Glomerular visceral epithelial cell (primary cell): ENCODE data around the gene VIP.
"Not testable (repeated sequence)": the region's sequence is repeated elsewhere in the genome, so short reads cannot be mapped to it uniquely, and the experiment has no call there.

ENCODE experiments used
- DNase-seq: peaks from one replicate; pipeline ENCODE4 v3.0.0-alpha.2; 2016; ENCODE audit errors: extremely low spot score

The VIP gene

DNA sequence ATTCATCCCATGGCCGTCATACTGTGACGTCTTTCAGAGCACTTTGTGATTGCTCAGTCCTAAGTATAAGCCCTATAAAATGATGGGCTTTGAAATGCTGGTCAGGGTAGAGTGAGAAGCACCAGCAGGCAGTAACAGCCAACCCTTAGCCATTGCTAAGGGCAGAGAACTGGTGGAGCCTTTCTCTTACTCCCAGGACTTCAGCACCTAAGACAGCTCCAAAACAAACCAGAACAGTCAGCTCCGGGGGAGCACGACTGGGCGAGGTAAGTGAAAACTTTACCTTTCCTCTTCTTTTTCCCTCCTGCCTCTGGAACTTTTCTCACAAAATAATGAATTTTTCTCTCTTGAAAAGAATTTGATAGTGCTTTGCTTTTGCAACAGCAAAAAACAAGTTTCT lies at the start of gene VIP:
VIP (plus strand) TSS at position 104 of the 400 bp plus-strand sequence. CDS start 1,381 bp downstream, outside the sequence.
- DNase-seq = peak; percentile 24

DNA sequence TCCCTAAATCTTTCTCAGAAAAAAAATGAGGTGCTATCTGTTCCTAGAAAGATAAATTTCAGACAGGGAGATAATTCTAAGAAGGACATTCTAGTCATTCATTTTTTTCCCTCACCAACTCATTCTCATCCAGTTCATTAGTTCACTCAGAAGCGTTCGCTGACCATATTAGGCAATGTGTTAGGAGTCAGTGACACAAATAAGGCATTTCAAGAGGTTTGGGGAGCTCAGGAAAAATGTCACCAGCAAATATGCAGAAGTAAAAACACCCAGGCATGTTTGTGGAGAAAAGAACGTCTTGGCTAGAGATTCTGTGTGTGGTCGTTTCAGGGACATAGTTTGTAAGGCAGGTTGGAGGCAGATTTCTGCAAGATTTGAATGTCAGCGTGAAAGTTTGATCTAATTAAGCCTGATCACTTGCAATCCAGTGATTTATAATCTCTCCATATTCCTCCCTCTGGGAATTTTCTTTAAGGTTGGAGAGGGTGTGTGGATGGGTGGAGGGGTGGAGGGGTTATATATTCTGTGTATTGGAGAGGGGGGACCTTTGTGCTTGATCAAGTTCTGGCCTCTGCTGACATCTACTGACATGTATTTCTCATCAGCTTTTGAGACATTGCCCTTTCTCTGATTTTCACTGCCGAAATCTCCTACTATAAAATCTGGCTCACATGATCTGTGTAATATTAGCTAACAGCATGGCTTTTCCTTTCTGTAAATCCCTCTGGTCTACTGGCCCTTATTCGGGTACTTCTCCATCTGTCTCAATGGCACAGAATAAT lies 49.3 kb upstream of the VIP start:
- DNase-seq = no peak

DNA sequence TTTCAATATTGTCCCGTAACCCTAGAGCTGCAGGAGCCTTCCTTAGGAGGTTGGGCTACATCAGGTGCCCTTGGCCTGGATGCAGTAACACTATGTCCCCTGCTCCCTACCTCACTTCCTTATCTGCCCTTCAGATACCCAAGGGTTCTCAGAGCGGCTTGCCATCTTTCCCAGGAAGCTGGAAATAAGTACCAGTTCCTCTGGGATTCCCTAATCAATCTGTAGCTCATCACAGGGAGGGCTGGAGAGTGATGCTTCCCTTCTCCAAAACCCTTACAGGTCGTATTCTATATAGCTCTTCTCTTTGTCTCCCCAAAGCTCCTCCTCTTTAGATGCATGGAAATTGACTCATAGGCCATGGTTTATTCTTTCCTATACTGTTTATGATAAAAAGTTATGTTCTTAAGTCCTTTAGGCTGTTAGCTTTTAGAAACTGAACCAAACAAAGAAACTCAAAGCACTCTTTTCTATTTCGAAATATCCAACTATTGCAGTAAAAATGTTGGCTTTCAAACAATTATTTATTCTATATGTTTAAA lies 48.7 kb upstream of the VIP start:
- no peak for DNase-seq

DNA sequence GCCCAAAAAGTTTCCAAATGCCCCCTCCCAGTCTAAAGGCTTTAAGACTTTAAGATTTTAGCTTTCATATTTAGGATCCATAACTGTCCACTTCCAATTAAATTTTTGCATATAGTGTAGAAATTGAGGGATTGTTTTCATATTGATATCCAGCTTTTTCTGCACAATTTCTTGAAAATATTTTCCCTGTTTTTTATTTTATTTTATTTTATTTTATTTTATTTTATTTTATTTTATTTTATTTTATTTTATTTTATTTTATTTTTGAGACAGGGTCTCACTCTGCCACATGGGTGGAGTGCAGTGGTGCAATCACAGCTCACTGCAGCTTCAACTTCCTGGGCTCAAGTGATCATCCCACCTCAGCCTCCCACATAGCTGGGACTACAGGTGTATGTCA lies 46.8 kb upstream of the VIP start:
- not testable (repeated sequence) for DNase-seq

DNA sequence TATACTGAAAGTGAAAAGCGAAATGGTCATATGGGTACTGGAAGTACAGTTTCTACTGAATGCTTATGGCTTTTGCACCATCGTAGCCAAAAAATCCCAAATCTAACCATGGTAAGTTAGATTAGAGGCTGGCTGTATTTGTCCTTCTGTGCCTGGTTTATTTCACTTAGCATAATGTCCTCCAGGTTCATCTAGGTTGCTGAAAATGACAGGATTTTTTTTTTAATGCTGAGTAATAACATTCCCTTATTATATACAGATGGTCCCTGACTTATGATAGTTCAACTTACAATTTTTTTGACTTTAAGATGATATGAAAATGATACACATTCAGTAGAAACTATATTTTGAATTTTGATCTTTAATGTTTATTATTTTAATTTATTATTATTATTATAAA lies 45.3 kb upstream of the VIP start:
- no peak for DNase-seq

DNA sequence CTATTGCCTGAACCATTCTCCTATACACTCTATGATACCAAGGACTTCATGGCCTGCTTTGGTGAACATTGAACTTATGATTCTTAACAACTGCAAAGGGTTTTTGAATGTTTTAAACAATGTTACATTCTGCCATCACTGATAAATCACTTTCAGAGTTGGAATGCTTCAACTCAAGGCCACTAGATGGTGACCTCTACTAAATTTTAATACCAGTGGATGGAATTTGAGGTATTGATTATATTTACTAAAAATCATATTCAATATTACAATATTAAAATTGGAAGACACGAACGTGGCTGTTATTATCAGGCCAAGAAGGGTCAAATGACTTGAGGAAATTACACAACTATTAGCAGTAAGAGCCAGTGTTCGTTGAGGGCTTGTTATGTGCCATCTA lies 34.3 kb upstream of the VIP start:
- DNase-seq = no peak

DNA sequence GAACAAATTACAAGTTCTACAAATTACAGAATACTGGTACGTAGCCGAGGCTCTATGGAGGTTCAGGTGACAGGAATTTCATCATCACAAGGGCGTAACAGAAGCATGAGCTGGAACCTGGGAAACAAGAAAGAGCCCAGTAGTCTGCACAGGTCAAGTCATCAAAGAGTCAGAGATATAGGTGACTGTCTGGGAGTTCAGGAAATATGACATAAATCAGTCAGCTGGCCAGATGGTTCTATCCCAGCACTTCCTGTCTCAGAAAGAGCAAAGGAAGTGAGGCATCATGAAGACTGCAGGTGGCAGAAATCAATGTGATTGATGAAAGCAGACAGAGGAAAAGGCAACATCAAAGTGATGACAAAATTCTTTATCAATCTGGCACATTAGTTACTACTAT lies 29.6 kb upstream of the VIP start:
- DNase-seq = no peak

DNA sequence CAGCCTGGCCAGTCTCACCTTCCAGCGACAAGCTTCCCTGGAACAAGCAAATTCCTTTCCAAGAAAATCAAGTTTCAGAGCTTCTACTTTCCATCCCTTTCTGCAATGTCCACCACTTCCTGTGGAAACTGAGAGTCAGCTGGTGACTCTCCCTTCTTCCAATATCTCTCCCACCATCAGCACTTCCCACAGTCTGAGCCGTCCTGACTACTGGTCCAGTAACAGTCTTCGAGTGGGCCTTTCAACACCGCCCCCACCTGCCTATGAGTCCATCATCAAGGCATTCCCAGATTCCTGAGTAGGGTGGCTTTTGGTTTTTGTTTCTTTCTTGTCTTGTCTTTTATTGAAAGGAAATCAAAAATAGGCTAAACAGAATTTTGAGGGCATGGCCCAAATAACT lies 28.6 kb upstream of the VIP start:
- no peak for DNase-seq

DNA sequence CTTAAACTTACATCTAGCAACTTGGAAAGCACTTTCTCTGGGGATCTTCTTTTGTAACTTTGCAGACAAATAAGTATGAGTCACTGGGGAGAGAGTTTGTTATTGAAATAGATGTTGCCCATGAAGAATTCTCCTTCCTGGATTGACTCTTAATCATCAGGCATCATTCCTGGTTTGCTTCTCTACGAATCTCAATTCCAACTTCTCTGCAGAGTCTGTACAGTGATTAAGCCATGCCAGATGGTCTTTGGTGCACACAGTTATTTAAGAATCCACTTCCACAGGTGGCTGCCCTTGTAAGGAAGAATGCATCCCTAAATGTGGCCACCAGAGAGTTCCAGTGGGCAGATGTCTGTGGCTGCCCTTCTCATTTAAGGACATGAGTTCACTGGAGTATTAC lies 27.2 kb upstream of the VIP start:
- DNase-seq = no peak

DNA sequence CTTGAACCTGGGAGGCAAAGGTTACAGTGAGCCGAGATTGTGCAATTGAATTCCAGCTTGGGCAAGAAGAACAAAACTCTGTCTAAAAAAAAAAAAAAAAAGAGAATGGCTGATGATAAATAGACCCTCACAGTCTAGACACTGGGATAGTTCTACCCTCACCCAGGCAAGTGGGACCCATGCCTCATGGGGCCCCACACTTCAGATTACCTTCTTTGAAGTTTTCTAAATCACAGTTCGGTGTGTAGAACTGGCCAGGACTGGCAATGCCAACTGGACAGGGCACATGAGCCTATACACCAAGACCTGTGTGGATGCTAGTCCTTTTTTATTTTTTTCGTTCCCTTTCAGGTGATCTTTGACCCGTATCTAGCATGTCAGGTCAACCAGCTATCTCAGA lies 24.3 kb upstream of the VIP start:
- DNase-seq = no peak

DNA sequence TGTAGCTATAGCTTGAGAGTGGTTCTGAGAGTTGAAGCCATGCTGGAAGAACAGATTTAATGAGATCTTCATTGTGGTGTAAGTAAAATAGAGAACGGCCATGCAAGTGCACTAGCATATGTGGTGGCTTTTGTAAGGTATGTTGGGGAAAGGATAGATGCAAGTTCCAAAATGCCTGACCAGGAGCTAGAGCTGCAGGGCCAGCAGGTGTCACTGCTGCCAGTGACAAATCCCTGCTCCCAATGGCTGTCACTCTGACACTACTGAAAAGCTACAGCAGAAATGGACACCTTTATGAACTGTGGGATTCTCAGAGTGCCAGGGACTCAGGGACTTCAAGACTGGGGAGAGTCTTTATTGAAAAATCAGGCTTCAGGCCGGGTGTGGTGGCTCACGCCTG lies 23.1 kb upstream of the VIP start:
- no peak for DNase-seq

DNA sequence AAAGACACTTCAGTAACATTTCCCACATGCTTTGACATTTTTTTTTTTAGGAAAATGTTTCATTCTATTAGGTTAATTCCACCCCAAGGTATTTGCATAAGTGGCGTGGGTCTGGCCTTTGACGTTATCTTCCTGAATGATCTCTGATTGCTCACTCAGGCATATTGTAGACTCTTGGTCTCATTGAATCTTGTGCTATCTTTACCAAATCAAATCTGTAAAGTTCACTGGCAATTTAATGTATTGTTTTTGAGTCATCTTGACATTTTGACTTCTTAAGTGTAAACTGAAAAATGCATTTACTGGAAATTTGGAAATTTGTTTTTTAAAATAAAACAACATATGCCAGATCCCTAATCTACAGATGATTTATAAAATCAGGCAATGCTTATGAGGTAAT lies 16.0 kb upstream of the VIP start:
- DNase-seq = no peak

DNA sequence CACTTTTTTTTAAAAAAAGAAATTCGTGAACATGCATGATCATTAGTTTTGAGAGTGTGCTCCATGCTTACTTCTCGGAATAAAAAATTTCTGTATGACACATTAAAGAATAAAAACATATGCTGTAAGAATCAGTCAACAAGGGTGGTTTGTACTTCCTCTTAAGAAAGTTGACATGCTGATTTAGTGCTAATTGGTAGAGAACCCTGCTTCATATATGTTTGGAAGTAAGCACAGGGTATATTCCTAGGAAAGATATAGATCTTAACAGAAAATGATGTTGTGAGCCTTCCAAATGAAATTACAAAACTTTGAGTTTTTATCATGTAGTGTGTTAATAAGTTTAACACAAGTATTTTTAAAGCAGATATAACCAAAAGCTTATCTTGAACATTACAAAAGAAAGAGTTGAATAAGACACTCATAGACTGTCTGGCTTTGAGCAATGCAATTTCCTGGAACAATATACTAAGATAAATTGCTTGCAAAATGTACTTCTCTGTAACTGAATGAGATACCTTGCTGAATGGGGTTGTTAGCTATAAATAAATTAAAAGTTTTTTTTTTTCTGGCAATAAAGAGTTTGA lies 13.8 kb upstream of the VIP start:
- no peak for DNase-seq

DNA sequence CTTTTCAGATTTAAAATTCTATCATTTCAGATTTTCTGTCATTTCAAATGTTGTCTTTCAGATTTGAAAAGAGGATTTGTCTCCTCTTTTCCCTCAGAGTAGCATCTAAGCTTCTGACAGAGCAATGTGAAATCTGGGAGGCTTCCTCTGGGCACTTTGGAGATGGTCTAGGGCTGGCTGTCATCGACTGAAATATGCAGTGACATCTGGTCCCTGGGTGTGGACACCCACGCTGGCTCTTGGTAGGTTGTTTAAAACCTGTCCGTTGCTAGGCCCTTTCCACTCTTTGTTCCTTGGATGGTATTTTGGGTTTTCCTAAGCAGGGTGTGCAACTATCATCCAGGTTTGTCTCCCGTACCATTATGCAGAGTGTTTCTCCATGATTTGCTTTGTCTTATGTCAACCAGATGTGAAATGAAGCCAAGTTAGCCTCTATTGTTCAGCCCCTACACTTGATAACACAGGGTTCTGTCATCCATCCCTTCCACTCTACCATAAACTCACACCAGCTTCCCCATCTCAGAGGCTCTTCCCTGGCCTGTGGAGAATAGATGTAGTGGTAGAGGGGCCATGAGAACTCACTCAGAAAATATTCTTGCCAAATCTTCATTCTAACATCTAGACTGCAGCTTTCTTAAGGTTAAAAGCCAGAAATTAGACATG lies 5.0 kb upstream of the VIP start:
- no peak for DNase-seq

DNA sequence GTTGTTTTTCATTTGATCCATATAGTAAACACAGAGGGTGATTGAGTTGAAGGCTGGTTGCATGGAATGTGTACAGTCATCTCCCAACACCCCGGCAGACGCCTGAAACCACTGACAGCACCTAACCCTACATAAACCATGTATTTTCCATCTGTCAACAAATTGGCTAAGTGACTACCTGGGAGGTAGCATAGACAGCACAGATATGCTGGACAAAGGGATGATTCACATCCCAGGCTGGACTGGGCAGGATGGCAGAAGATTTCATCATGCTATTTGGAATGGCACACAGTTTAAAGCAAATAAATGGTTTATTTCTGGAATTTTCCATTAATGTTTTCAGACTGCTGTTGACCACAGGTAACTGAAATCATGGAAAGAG lies 4.4 kb upstream of the VIP start:
- peak; percentile 37 for DNase-seq

DNA sequence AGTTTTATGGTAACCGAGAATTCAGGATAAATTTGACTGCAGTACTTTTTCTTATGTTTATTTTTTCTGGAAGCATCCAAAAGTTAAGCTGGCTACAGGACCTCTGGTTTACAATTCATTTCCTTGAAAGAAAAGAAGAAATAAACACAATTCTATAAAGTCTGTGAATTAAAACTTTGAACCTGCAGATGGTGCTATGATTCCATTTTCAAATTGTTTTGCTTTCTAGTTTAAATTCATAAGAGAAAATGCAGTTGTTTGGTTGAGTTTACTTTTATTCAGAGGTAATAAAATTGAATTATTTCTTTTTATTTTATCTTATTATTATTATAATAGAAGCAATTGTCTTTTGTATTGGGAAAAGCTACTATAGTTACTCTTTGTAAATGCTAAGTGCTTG lies 1.8 kb upstream of the VIP start:
- no peak for DNase-seq

DNA sequence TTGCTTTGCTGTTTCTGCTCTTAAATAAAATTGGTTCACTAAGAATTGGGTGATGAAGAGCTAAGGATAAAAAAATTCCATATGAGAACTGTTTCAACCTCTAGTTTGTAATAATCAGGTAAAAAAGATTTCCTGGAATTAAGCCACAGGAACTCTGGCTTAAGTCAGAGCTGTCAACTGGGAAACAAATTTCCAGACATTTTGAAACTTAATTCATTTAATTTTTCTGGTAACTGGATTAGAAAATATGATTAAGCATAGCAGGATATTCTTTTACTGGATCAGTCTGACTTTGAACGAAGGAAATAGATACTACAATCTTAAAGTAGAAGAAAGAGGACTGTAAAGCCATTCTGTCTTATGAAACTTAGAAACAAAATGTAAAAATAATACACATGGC lies 1.3 kb upstream of the VIP start:
- DNase-seq = no peak

DNA sequence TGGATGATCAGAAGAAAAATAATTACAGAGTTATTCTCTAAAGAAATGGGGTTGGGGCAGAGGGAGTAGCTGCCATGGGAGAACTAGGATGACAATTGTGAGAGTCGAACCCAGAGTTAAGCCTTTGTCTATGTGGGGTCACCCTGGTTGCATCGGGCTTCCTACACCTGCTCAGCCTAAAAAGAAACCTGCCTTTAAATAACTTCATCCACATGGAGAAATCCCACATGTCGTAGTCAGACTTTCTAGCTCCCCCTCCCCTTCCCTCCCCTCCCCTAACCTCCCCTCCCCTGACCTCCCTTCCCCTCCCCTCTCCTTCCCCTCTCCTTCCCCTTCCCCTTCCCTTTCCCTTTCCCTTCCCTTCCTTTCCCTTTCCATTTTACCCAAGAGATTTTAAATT lies 14.7 kb downstream of the VIP start:
- no peak for DNase-seq

DNA sequence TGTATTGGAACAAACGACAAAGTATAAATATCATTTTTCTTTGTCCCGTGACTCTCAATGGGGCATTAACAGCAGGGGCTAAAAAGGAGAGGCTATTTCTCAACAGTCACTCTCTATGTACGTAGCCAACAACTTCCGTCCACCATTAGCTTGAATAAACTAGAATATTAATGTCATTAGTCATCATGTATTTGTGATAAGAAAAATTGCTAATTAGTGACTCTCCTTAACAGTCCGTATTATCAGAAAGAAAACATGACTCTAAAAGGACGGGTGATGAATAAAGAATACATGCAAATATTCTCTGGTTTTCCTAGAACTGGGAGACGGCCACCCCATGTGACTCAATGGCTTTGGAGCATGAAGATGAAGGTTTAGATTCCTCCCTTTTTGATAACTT lies 18.6 kb downstream of the VIP start:
- DNase-seq = no peak

DNA sequence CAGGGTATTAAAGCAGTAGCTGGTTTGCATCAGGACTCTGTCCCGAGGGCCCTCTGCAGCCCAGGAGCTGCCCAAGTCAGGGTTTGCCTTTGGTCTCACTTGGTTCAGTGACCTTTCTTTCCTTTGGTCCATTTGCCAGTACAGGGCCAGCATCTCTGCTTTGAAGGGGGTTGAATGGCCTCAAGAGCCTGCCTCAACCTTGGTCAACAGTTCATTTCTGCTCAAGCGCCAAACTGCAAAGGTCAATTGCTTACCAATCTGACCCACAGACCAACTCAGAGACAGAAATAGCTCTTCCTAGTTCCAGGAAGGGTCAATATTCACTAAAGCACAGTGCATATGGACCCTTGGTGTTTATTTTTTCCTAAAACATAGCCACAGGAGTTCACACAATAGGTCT lies 19.4 kb downstream of the VIP start:
- no peak for DNase-seq

DNA sequence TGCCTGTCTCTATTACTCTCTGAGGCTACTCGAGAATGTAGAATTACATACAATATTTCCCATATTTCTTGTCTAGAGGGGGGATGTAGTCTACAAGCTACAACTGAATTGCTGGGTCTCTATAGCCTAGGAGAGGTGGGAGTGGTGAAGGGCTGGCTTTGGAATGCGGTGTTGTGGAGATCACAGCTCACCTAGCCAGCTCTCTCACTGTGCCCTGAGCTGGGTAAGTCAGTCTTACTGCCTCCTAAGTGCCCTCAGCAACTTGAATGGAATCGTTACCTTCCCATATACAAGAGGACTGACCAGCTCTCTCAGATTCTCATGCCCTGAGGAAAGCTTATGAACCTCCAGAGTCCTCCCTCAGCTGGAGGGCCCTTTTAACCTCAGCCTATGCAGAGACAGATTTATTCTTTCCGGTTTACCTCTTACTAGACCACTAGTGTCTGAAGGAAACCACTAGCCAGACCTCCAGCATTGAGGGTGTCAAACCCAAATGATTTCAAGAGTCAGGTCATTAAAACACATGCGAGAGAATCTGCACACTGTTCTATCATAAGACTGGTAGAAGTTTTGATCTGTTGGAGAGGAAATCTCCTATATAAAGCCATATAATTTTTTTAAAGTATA lies 20.6 kb downstream of the VIP start:
- DNase-seq = no peak

DNA sequence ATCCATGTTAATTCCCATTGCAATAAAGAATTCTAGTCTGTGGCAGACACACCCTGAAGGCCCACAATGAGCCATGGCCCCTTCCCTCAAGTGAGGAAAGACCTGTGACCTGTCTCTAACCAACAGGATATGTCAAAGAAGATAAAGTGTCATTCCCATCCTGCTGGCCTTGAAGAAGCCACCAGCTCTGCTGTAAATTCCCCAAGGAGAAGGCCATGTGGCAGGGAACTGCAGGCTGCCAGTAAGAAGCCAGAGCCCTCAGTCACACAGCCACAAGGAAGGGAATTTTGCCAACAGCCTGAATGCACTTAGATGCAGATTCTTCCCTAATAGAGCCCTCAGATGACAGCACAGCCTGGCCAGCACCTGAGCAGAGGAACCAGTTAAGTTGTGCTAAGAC lies 24.8 kb downstream of the VIP start:
- DNase-seq = no peak

DNA sequence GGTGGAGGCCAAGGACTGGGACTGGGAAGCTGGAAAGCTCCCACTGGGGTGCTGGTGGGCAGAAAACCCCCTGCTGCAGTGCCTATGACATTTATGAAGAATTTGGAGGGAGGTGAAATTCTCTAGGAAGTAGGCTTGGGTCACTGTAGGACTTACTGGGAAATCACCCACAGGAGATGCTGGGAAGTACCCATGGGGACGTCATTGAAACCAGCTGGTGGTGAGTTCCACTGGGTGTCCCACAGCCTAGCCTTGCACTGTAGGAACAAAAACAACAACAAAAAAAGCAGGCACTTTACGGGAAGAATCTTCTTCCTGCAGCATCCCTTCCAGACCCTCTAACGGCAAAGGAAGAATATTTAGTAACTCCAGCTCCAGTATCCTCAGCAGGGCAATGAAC lies 26.2 kb downstream of the VIP start:
- no peak for DNase-seq
